ENCODE results near the gene PKHD1. TPM values are rescaled to one million over a fixed set of nuclear protein-coding genes. Genes with fewer than 3 reads are reported as not detected.

The PKHD1 gene
- total and polyA plus RNA-seq, 2 of the 13 experiments (the other 11 are each of a cell fraction or from before 2014, with no cell fraction given) = 0.01 to 0.13 TPM

- BruUV-seq (replicated peaks) = no TSS peak
- no peaks in the 10 kb centered on the region for H4K20me1 ChIP-seq (ENCODE audit: insufficient read depth, low read length)
- H3K27me3 ChIP-seq (ENCODE audit: control insufficient read depth in 1 of 2, insufficient read depth in 2 of 2, low read length in 2 of 2) = no peaks in the 10 kb centered on the region
- FAIRE-seq (no peak), ATAC-seq (no peak), DNase-seq (ENCODE audit: low spot score) (no peak)
- intact Hi-C loops (cut with micrococcal nuclease; ENCODE audit: unreplicated experiment) = no loop called here
- in situ Hi-C loops (cut with HindIII; ENCODE audit: extremely low pct_ligation_motif_present, low pct_unique_long_range_greater_than_20kb) = no loop called here
- H3K4me3 ChIP-seq (replicated peaks in 1 of 3; ENCODE audit: insufficient read depth in 1 of 3, low read depth in 2 of 3, low read length in 3 of 3) = no peak overlapping the region
- no peaks in the 10 kb centered on the region for H3K9me3 ChIP-seq (ENCODE audit: low read length)
- H3K36me3 ChIP-seq (replicated peaks in 1 of 2; ENCODE audit: control insufficient read depth in 1 of 2, insufficient read depth in 2 of 2, low read length in 2 of 2) = no peaks in the 10 kb centered on the region
- POLR2A ChIA-PET = no interaction called here
- no peak overlapping the region for H3K27ac ChIP-seq (ENCODE audit: extremely low read length, insufficient read depth, low read length)
- no peak overlapping the region for H3K9ac ChIP-seq (ENCODE audit: insufficient read depth, low read depth, low read length)
- TF ChIP-seq NFYB (CRISPR knock-in tag; IDR thresholded peaks at IDR 0.05) (no peak), ZFP36L1 (CRISPR knock-in tag; IDR thresholded peaks at IDR 0.05) (no peak), PBX3 (CRISPR knock-in tag; IDR thresholded peaks at IDR 0.05; ENCODE audit: borderline replicate concordance) (no peak), ZNF24 (IDR thresholded peaks at IDR 0.05) (no peak), ZSCAN12 (CRISPR knock-in tag; IDR thresholded peaks at IDR 0.05) (no peak), CBX1 (IDR thresholded peaks at IDR 0.05; ENCODE audit: low read depth) (no peak), NBN (conservative IDR thresholded peaks at IDR 0.05) (no peak), PLRG1 (conservative IDR thresholded peaks at IDR 0.05) (no peak), TSC22D2 (CRISPR knock-in tag; IDR thresholded peaks at IDR 0.05; ENCODE audit: borderline replicate concordance) (no peak), ZBTB39 (CRISPR knock-in tag; IDR thresholded peaks at IDR 0.05) (no peak), RNF2 (conservative IDR thresholded peaks at IDR 0.05; ENCODE audit: low read depth) (no peak), ZMYM4 (CRISPR knock-in tag; IDR thresholded peaks at IDR 0.05) (no peak), GTF2F1 (IDR thresholded peaks at IDR 0.05; ENCODE audit: low read length) (no peak), ZFP37 (CRISPR knock-in tag; IDR thresholded peaks at IDR 0.05; ENCODE audit: borderline replicate concordance) (no peak), ZNF629 (CRISPR knock-in tag; conservative IDR thresholded peaks at IDR 0.05) (no peak), ZGPAT (CRISPR knock-in tag; IDR thresholded peaks at IDR 0.05) (no peak), ZHX1 (CRISPR knock-in tag; IDR thresholded peaks at IDR 0.05; ENCODE audit: low read depth) (no peak), ZNF577 (CRISPR knock-in tag; IDR thresholded peaks at IDR 0.05; ENCODE audit: borderline replicate concordance, low read depth) (no peak)
- no peak overlapping the region for H3K4me2 ChIP-seq (ENCODE audit: low read depth, low read length)
- CTCF ChIA-PET (ENCODE audit: low intra/inter-chr PET ratio, low total read pairs) = no interaction called here
- no peaks in the 10 kb centered on the region for H3K79me2 ChIP-seq (ENCODE audit: insufficient read depth, low read length)
- no peak overlapping the region for H2AFZ ChIP-seq (ENCODE audit: low read length)
- H3K4me1 ChIP-seq (ENCODE audit: insufficient read depth, low read length) = no peaks in the 10 kb centered on the region
Measured at GRCh38 chr6:51953246-51953645, 134.2 kb downstream of the PKHD1 start.

Measured in HepG2 (cell line).